CD4-positive, alpha-beta T cell (primary cell): ENCODE data around the gene RUNX3. TPM values are rescaled to one million over a fixed set of nuclear protein-coding genes. Genes with fewer than 3 reads are reported as not detected.

Experiments used
- ATAC-seq: fragments of 200-7000 bp; cut with Tn5 transposase; one replicate; pipeline ENCODE4 v1.10.0; 2022; ENCODE audit warnings: mild to moderate bottlenecking; ENCODE audit not compliant: poor library complexity
- CTCF ChIA-PET: fragments of 350-600 bp; sonication (Branson Sonifier 250); formaldehyde crosslinking; loops from one replicate; lab custom pipeline; 2021; ENCODE audit warnings: antibody characterized with exemption, inconsistent platforms; lab: Charles Lee
- POLR2A ChIA-PET: fragments of 350-600 bp; sonication (Branson Sonifier 250); formaldehyde crosslinking; loops from one replicate; lab custom pipeline; 2021; ENCODE audit warnings: antibody characterized with exemption, inconsistent platforms; lab: Charles Lee
- DNase-seq, 14 experiments: peaks; one replicate each; pipeline ENCODE4 v3.0.0-alpha.2; 2013 to 2020; ENCODE audit warnings: mixed read lengths in 2 of 14
- H3K27ac ChIP-seq, 2 donors: one replicate each; pipeline versions ENCODE4 v1.5.1 to v1.7.0; 2013; ENCODE audit warnings: low read length in 2 of 2, low read depth in 1 of 2, mild to moderate bottlenecking in 1 of 2
- H3K27me3 ChIP-seq, 2 experiments: 1 replicate in 1 of 2; 2 replicates in 1 of 2; pipeline versions ENCODE4 v1.6.1 to v1.7.0; 2013; ENCODE audit warnings: low read length in 2 of 2, control low read depth in 1 of 2, mild to moderate bottlenecking in 1 of 2, moderate library complexity in 1 of 2; ENCODE audit not compliant: insufficient read depth in 2 of 2, control insufficient read depth in 1 of 2
- H3K36me3 ChIP-seq: one replicate; pipeline ENCODE4 v1.6.1; 2013; ENCODE audit warnings: low read length, control low read depth; ENCODE audit not compliant: insufficient read depth
- H3K4me1 ChIP-seq: one replicate; pipeline ENCODE4 v1.6.1; 2013; ENCODE audit warnings: low read length, control low read depth; ENCODE audit not compliant: insufficient read depth
- H3K4me3 ChIP-seq: one replicate; pipeline ENCODE4 v1.5.1; 2013; ENCODE audit warnings: mild to moderate bottlenecking, low read length, moderate library complexity
- H3K9me3 ChIP-seq, 2 experiments: 1 replicate in 1 of 2; 2 replicates in 1 of 2; pipeline versions ENCODE4 v1.6.1 to v1.7.0; 2013; ENCODE audit warnings: low read length in 2 of 2, mild to moderate bottlenecking in 2 of 2, control low read depth in 1 of 2, moderate library complexity in 1 of 2; ENCODE audit not compliant: control insufficient read depth in 1 of 2, insufficient read depth in 1 of 2
- H3K27ac Mint-ChIP-seq: one replicate; pipeline ENCODE4 v1.8.0; 2020; ENCODE audit warnings: mixed read lengths
- H3K27me3 Mint-ChIP-seq: one replicate; pipeline ENCODE4 v1.8.0; 2021; ENCODE audit warnings: mixed read lengths
- H3K36me3 Mint-ChIP-seq: one replicate; pipeline ENCODE4 v1.8.0; 2021; ENCODE audit warnings: low read depth, mixed read lengths
- H3K4me1 Mint-ChIP-seq: one replicate; pipeline ENCODE4 v1.8.0; 2021; ENCODE audit warnings: low read depth, mixed read lengths
- H3K4me3 Mint-ChIP-seq: one replicate; pipeline ENCODE4 v1.8.0; 2020; ENCODE audit warnings: mild to moderate bottlenecking, mixed read lengths
- H3K9me3 Mint-ChIP-seq: one replicate; pipeline ENCODE4 v1.8.0; 2020; ENCODE audit warnings: mixed read lengths
- intact Hi-C, 2 experiments: fragments of 100-400 bp; cut with DNase I in 1 of 2; cut with micrococcal nuclease in 1 of 2; formaldehyde crosslinking; loops; one replicate each; pipeline versions ENCODE4 v1.15.1 to v1.9.0; 2023 to 2025; cut with DNase I, micrococcal nuclease
- total RNA-seq, 174 experiments: library from RNA in 2 of 174; stranded (reverse) in 2 of 174; gene quantifications; one replicate each; pipeline ENCODE4 v1.2.3 and lab custom pipeline; 2021 to 2026
- TF ChIP-seq, protein P1 (sequence below): fragments of 200-600 bp; IDR thresholded peaks from one replicate; pipeline ENCODE4 v1.8.0; 2022; ENCODE audit warnings: antibody characterized with exemption, mild to moderate bottlenecking

RUNX3 gene
- total RNA-seq, 2 experiments from 2014 or later: 202 to 209 TPM

GRCh38 chr1:24857507-24858133 lies 72.5 kb downstream of the RUNX3 start:
- ChIA-PET POLR2A (no interaction called here), CTCF (no interaction called here)
- DNase-seq (peak in 3 of 14 experiments; percentile 20 to 34 (median 25)), ATAC-seq (no peak)
- H3K9me3 ChIP-seq: no peaks in the 10 kb centered on the region
- no peaks in the 10 kb centered on the region for H3K27me3 ChIP-seq
- H3K9me3 Mint-ChIP-seq: no peaks in the 10 kb centered on the region
- H3K27ac Mint-ChIP-seq: no peak overlapping the region
- no peaks in the 10 kb centered on the region for H3K36me3 ChIP-seq
- no peak overlapping the region for H3K4me3 ChIP-seq
- TF ChIP-seq, protein P1, sequence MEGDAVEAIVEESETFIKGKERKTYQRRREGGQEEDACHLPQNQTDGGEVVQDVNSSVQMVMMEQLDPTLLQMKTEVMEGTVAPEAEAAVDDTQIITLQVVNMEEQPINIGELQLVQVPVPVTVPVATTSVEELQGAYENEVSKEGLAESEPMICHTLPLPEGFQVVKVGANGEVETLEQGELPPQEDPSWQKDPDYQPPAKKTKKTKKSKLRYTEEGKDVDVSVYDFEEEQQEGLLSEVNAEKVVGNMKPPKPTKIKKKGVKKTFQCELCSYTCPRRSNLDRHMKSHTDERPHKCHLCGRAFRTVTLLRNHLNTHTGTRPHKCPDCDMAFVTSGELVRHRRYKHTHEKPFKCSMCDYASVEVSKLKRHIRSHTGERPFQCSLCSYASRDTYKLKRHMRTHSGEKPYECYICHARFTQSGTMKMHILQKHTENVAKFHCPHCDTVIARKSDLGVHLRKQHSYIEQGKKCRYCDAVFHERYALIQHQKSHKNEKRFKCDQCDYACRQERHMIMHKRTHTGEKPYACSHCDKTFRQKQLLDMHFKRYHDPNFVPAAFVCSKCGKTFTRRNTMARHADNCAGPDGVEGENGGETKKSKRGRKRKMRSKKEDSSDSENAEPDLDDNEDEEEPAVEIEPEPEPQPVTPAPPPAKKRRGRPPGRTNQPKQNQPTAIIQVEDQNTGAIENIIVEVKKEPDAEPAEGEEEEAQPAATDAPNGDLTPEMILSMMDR: no peak
- H3K27me3 Mint-ChIP-seq: no peaks in the 10 kb centered on the region
- H3K4me1 Mint-ChIP-seq: no peaks in the 10 kb centered on the region
- H3K27ac ChIP-seq: no peak overlapping the region
- peaks cover 8% of the 10 kb centered on the region for H3K4me1 ChIP-seq
- H3K36me3 Mint-ChIP-seq: no peaks in the 10 kb centered on the region
- intact Hi-C loops: no loop called here
- H3K4me3 Mint-ChIP-seq: no peak overlapping the region

DNA sequence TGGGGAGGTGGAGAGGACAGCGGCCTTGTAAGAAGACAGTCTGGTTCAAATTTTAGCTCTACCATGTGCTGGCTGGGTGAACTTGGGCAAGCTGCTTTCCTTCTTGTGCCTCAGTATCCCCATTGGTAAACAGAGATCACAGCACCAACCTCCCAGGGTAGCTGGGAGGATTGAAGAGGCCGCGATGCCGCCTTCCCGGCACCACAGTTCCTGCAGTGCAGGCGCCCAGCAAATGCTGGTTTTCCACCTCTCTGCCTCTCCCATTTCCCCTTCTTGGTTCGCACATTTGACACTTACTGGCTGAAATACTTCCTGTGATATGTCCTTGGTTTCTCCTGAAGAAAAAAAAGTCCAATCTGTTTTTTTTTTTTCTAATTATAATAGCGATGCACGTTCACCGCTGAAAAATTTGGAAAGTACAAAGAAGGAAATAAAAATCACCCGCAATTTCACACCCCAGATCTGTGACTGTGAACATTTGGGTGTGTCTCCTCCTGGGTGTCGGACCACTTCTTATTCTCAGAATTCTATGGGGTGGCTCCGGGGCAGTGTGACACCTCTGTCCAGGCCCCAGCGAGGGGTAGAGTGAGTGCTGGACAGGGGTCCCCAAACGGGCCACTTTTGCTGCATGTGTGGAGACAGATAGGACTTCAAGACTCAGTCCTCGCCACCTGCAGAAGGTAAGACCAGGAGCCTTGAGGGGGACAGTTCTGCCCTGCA lies 73.1 kb downstream of the RUNX3 start:
- H3K36me3 ChIP-seq: no peaks in the 10 kb centered on the region
- no peak overlapping the region for H3K27ac ChIP-seq
- no peak overlapping the region for H3K4me3 ChIP-seq
- ATAC-seq: no peak
- Mint-ChIP-seq H3K36me3 (no peaks in the 10 kb centered on the region), H3K4me1 (no peaks in the 10 kb centered on the region), H3K4me3 (no peak overlapping the region), H3K9me3 (no peaks in the 10 kb centered on the region), H3K27me3 (no peaks in the 10 kb centered on the region), H3K27ac (no peak overlapping the region)
- peaks cover 8% of the 10 kb centered on the region for H3K4me1 ChIP-seq
- DNase-seq: peak in 3 of 14 experiments; percentile 26 to 59 (median 31)
- no peaks in the 10 kb centered on the region for H3K27me3 ChIP-seq
- no peaks in the 10 kb centered on the region for H3K9me3 ChIP-seq
- ChIA-PET CTCF (no interaction called here), POLR2A (no interaction called here)
- TF ChIP-seq, protein P1: no peak
- intact Hi-C loops: no loop called here

- intact Hi-C loops: no loop called here
- Mint-ChIP-seq H3K4me1 (no peaks in the 10 kb centered on the region), H3K4me3 (no peak overlapping the region), H3K27ac (no peak overlapping the region), H3K9me3 (no peaks in the 10 kb centered on the region), H3K36me3 (no peaks in the 10 kb centered on the region), H3K27me3 (no peaks in the 10 kb centered on the region)
- no peak overlapping the region for H3K27ac ChIP-seq
- H3K27me3 ChIP-seq: no peaks in the 10 kb centered on the region
- H3K9me3 ChIP-seq: no peaks in the 10 kb centered on the region
- no peak for DNase-seq
- TF ChIP-seq, protein P1: no peak
- H3K4me3 ChIP-seq: no peak overlapping the region
- ATAC-seq: no peak
- ChIA-PET POLR2A (no interaction called here), CTCF (no interaction called here)
- peaks cover 8% of the 10 kb centered on the region for H3K4me1 ChIP-seq
- no peaks in the 10 kb centered on the region for H3K36me3 ChIP-seq
Observed at GRCh38 chr1:24855474-24855873, 74.6 kb downstream of the RUNX3 start.
